Liver (tissue), 9 donors: Measurements from ENCODE around the gene TLR7. TPM values are rescaled to one million over a fixed set of nuclear protein-coding genes. Genes with fewer than 3 reads are reported as not detected.

ENCODE experiments used
- DNase-seq: peaks from one replicate; pipeline ENCODE4 v3.0.0-alpha.2; 2017; ENCODE audit warnings: low spot score
- H3K27ac ChIP-seq, 2 donors: one replicate each; pipeline ENCODE4 v1.7.0; 2013; ENCODE audit warnings: inconsistent platforms in 2 of 2, low read length in 2 of 2, control low read depth in 1 of 2, low read depth in 1 of 2, mild to moderate bottlenecking in 1 of 2
- H3K27me3 ChIP-seq, 4 donors: one replicate each; pipeline versions ENCODE4 v1.6.1 to v1.7.0; 2013; ENCODE audit warnings: low read length in 3 of 4, inconsistent platforms in 1 of 4, mild to moderate bottlenecking in 1 of 4, moderate library complexity in 1 of 4; ENCODE audit not compliant: control insufficient read depth in 4 of 4, insufficient read depth in 4 of 4
- H3K36me3 ChIP-seq, 4 donors: one replicate each; pipeline versions ENCODE4 v1.6.1 to v1.7.0; 2013; ENCODE audit warnings: low read length in 3 of 4, mild to moderate bottlenecking in 3 of 4, low read depth in 1 of 4, moderate library complexity in 1 of 4; ENCODE audit not compliant: control insufficient read depth in 4 of 4, insufficient read depth in 3 of 4
- H3K4me1 ChIP-seq, 4 donors: one replicate each; pipeline versions ENCODE4 v1.6.1 to v1.7.0; 2013; ENCODE audit warnings: low read length in 3 of 4, mild to moderate bottlenecking in 3 of 4, moderate library complexity in 1 of 4; ENCODE audit not compliant: control insufficient read depth in 4 of 4, insufficient read depth in 4 of 4
- H3K4me3 ChIP-seq, 3 donors: one replicate each; pipeline versions ENCODE4 v1.6.1 to v1.7.0; 2013; ENCODE audit warnings: low read length in 3 of 3, control low read depth in 1 of 3, low read depth in 1 of 3, mild to moderate bottlenecking in 1 of 3
- H3K9ac ChIP-seq, 2 donors: one replicate each; pipeline ENCODE4 v1.7.0; 2013; ENCODE audit warnings: low read length in 2 of 2, mild to moderate bottlenecking in 2 of 2, moderate library complexity in 2 of 2, control low read depth in 1 of 2, low read depth in 1 of 2
- H3K9me3 ChIP-seq, 4 donors: one replicate each; pipeline versions ENCODE4 v1.6.1 to v1.7.0; 2013; ENCODE audit warnings: low read length in 3 of 4; ENCODE audit not compliant: control insufficient read depth in 4 of 4
- ATF3 ChIP-seq: IDR thresholded peaks from 2 replicates; pipeline ENCODE4 v1.6.1; 2016; ENCODE audit warnings: antibody characterized with exemption
- CTCF ChIP-seq: fragments of 150-350 bp; IDR thresholded peaks from 2 replicates; pipeline ENCODE4 v1.5.1; 2017; ENCODE audit warnings: improper control_type of control experiment, low read depth, low read length; ENCODE audit not compliant: missing input control
- EGR1 ChIP-seq, 2 donors: IDR thresholded peaks; 2 replicates each; pipeline ENCODE4 v1.6.1; 2016 to 2018; ENCODE audit warnings: antibody characterized with exemption in 2 of 2, low read depth in 2 of 2
- FOXA1 ChIP-seq: IDR thresholded peaks from 2 replicates; pipeline ENCODE4 v1.6.1; 2016; ENCODE audit warnings: antibody characterized with exemption
- GABPA ChIP-seq, 2 donors: IDR thresholded peaks in 1 of 2; conservative IDR thresholded peaks in 1 of 2; 2 replicates each; pipeline ENCODE4 v1.6.1; 2016; ENCODE audit warnings: antibody characterized with exemption in 2 of 2, mild to moderate bottlenecking in 1 of 2, moderate library complexity in 1 of 2
- HNF4G ChIP-seq: IDR thresholded peaks from 2 replicates; pipeline ENCODE4 v1.6.1; 2016; ENCODE audit warnings: antibody characterized with exemption
- JUND ChIP-seq, 2 donors: IDR thresholded peaks; 2 replicates each; pipeline ENCODE4 v1.6.1; 2016; ENCODE audit warnings: antibody characterized with exemption in 2 of 2
- MAX ChIP-seq: IDR thresholded peaks from 2 replicates; pipeline ENCODE4 v1.6.1; 2016; ENCODE audit warnings: antibody characterized with exemption
- NR2F2 ChIP-seq: IDR thresholded peaks from 2 replicates; pipeline ENCODE4 v1.6.1; 2016; ENCODE audit warnings: antibody characterized with exemption
- RAD21 ChIP-seq, 2 donors: IDR thresholded peaks; 2 replicates each; pipeline ENCODE4 v1.6.1; 2016; ENCODE audit warnings: antibody characterized with exemption in 2 of 2, mild to moderate bottlenecking in 2 of 2
- REST ChIP-seq: IDR thresholded peaks from 2 replicates; pipeline ENCODE4 v1.6.1; 2016; ENCODE audit warnings: antibody characterized with exemption, mild to moderate bottlenecking
- YY1 ChIP-seq: IDR thresholded peaks from 2 replicates; pipeline ENCODE4 v1.6.1; 2016; ENCODE audit warnings: antibody characterized with exemption, mild to moderate bottlenecking
- ZBTB33 ChIP-seq: IDR thresholded peaks from 2 replicates; pipeline ENCODE4 v1.6.1; 2016; ENCODE audit warnings: antibody characterized with exemption
- WGBS: extraction: QIAGEN DNeasy Blood & Tissue Kit; methylation state at CpG from one replicate; pipeline ENCODE4 v1.1.7; 2013; 5-methylcytosine and 5-hydroxymethylcytosine counted together
- polyA plus RNA-seq, 2 donors: library from polyadenylated mRNA; stranded (reverse) in 1 of 2; unstranded in 1 of 2; fragments of 200-250 nt in 1 of 2; fragments of >200 nt in 1 of 2; fragmentation: Nextera tagmentation in 1 of 2; extraction: Ambion mirVana in 1 of 2; gene quantifications; one replicate each; pipeline versions ENCODE4 v1.2.1 to v1.2.3, GENCODE V29; 2013 to 2015
- total RNA-seq, 2 donors: library from RNA; depleted of rRNA; stranded (reverse); fragments of >200 nt; gene quantifications; one replicate each; pipeline ENCODE4 v1.2.3, GENCODE V29; 2014
- donor health status: healthy.
- donor health status: healthy.
- donor health status: healthy.
- donor health status: healthy.
- donor health status: healthy.

TLR7 gene
- total and polyA plus RNA-seq, 4 donors = 0.10 to 0.65 (median 0.14) TPM

GRCh38 chrX:12922599-12922919 is 55.7 kb downstream of the TLR7 start:
- Histone ChIP-seq H3K36me3 (no peaks in the 10 kb centered on the region), H3K9ac (no peak overlapping the region), H3K27me3 (peaks cover 0 to 3% (median 0%) of the 10 kb centered on the region in 4 donors), H3K9me3 (no peaks in the 10 kb centered on the region), H3K4me1 (no peaks in the 10 kb centered on the region), H3K4me3 (no peak overlapping the region), H3K27ac (no peak overlapping the region)
- TF ChIP-seq YY1 = no peak
- TF ChIP-seq MAX = no peak
- no peak for TF ChIP-seq FOXA1
- no peak for TF ChIP-seq CTCF
- no peak for TF ChIP-seq RAD21 (IDR thresholded peaks at IDR 0.05)
- no peak for TF ChIP-seq ZBTB33
- no peak for TF ChIP-seq JUND (IDR thresholded peaks at IDR 0.05)
- TF ChIP-seq REST = no peak
- TF ChIP-seq GABPA (IDR thresholded peaks at IDR 0.05 in 1 of 2, conservative IDR thresholded peaks at IDR 0.05 in 1 of 2) = no peak
- TF ChIP-seq HNF4G = no peak
- no peak for TF ChIP-seq NR2F2
- TF ChIP-seq ATF3 = no peak
- no peak for TF ChIP-seq EGR1 (IDR thresholded peaks at IDR 0.05; ENCODE audit: low read depth in 2 of 2)
- DNase-seq = no peak

GRCh38 chrX:12929701-12930100 is 62.8 kb downstream of the TLR7 start:
- H3K4me1 ChIP-seq = no peaks in the 10 kb centered on the region
- WGBS = 78% methylated on average over 4 of the region's 4 CpGs

More at GRCh38 chrX:12929701-12930100, 62.8 kb downstream of the TLR7 start:
- H3K27ac ChIP-seq = no peak overlapping the region
- no peak overlapping the region for H3K9ac ChIP-seq
- no peak for DNase-seq
- no peak for TF ChIP-seq GABPA (IDR thresholded peaks at IDR 0.05 in 1 of 2, conservative IDR thresholded peaks at IDR 0.05 in 1 of 2)
- H3K4me3 ChIP-seq = no peak overlapping the region
- no peaks in the 10 kb centered on the region for H3K9me3 ChIP-seq
- H3K36me3 ChIP-seq = no peaks in the 10 kb centered on the region
- H3K27me3 ChIP-seq = no peaks in the 10 kb centered on the region
